Panc1 (cell line): ENCODE results near the gene PCNX2. TPM values are rescaled to one million over a fixed set of nuclear protein-coding genes. Genes with fewer than 3 reads are reported as not detected.

Experiments used
- ATAC-seq: fragments of 200-7000 bp; cut with Tn5 transposase; 2 replicates; pipeline ENCODE4 v1.9.1; 2020; ENCODE audit warnings: mild to moderate bottlenecking, moderate library complexity
- BruUV-seq: library from RNA; stranded (reverse); fragments of 400-500 nt; replicated peaks from 2 replicates; lab custom pipeline; 2021; lab: Mats Ljungman, UMichigan
- CTCF ChIA-PET: fragments of 300-600 bp; sonication (Branson Sonifier 250); formaldehyde crosslinking; loops from one replicate; lab custom pipeline; 2022; ENCODE audit warnings: antibody characterized with exemption; lab: Charles Lee
- POLR2A ChIA-PET: fragments of 300-600 bp; sonication (Branson Sonifier 250); formaldehyde crosslinking; loops from one replicate; lab custom pipeline; 2022; ENCODE audit warnings: antibody characterized with exemption; lab: Charles Lee
- DNase-seq: peaks from one replicate; pipeline ENCODE4 v3.0.0-alpha.2; 2010; ENCODE audit warnings: low read depth, low spot score
- H3K27ac ChIP-seq: 2 replicates; pipeline ENCODE4 v1.5.1; 2011; ENCODE audit warnings: mild to moderate bottlenecking, low read length, inconsistent platforms
- H3K27me3 ChIP-seq: fragments of 200-500 bp; sonication (Bioruptor generic); 2 replicates; pipeline ENCODE4 v1.6.0; 2014; ENCODE audit warnings: low read length, inconsistent platforms; ENCODE audit not compliant: control insufficient read depth, insufficient read depth
- H3K36me3 ChIP-seq: fragments of 200-500 bp; sonication (Bioruptor generic); 2 replicates; pipeline ENCODE4 v1.5.1; 2014; ENCODE audit warnings: inconsistent platforms, mild to moderate bottlenecking, low read length, moderate library complexity; ENCODE audit not compliant: control insufficient read depth, insufficient read depth
- H3K4me1 ChIP-seq: 2 replicates; pipeline ENCODE4 v1.5.1; 2011; ENCODE audit warnings: inconsistent platforms, mild to moderate bottlenecking, low read length, moderate library complexity; ENCODE audit not compliant: control insufficient read depth, insufficient read depth
- H3K4me3 ChIP-seq, 2 experiments: 2 replicates each; pipeline ENCODE4 v1.5.1; 2011 to 2012; ENCODE audit warnings: low read depth in 2 of 2, low read length in 2 of 2, mild to moderate bottlenecking in 2 of 2, inconsistent platforms in 1 of 2, moderate library complexity in 1 of 2
- H3K9me3 ChIP-seq: fragments of 200-500 bp; sonication (Bioruptor generic); 2 replicates; pipeline ENCODE4 v1.5.1; 2014; ENCODE audit warnings: low read depth, mild to moderate bottlenecking, inconsistent platforms, low read length, moderate library complexity; ENCODE audit not compliant: control insufficient read depth, insufficient read depth
- CTCF ChIP-seq: fragments of 450-650 bp; IDR thresholded peaks from 2 replicates; pipeline ENCODE4 v1.5.1; 2017; ENCODE audit warnings: mild to moderate bottlenecking
- POLR2AphosphoS5 ChIP-seq: IDR thresholded peaks from 2 replicates; pipeline ENCODE4 v1.6.1; 2012; ENCODE audit warnings: mild to moderate bottlenecking, low read depth, low read length, moderate library complexity
- REST ChIP-seq, 2 experiments: IDR thresholded peaks; 2 replicates each; pipeline ENCODE4 v1.6.1; 2011 to 2012; ENCODE audit warnings: low read depth in 2 of 2, control low read depth in 1 of 2, low read length in 1 of 2, mild to moderate bottlenecking in 1 of 2, moderate library complexity in 1 of 2; ENCODE audit not compliant: insufficient read depth in 1 of 2
- SIN3A ChIP-seq: IDR thresholded peaks from 2 replicates; pipeline ENCODE4 v1.6.1; 2012; ENCODE audit warnings: low read depth, mild to moderate bottlenecking, low read length, moderate library complexity, borderline replicate concordance; ENCODE audit not compliant: insufficient read depth
- TCF7L2 ChIP-seq: IDR thresholded peaks from 2 replicates; pipeline ENCODE4 v1.6.1; 2011; ENCODE audit warnings: mild to moderate bottlenecking, low read depth, low read length, inconsistent platforms
- in situ Hi-C: cut with HindIII; loops from 2 replicates; pipeline ENCODE4 v1.10.0; 2016; ENCODE audit warnings: low sequenced_read_pairs, low pct_unique_long_range_greater_than_20kb
- intact Hi-C: fragments of 100-400 bp; cut with micrococcal nuclease; formaldehyde crosslinking; loops from one replicate; pipeline ENCODE4 v1.10.0; 2022; ENCODE audit not compliant: unreplicated experiment
- total RNA-seq: library from RNA; stranded (reverse); gene quantifications from one replicate; pipeline ENCODE4 v1.2.1, GENCODE V29; 2021; ENCODE audit not compliant: unreplicated experiment

Gene PCNX2
- total RNA-seq, 1 experiment from 2014 or later: 2.6 TPM

- intact Hi-C loops (no loop called here), in situ Hi-C loops (no loop called here)
- Histone ChIP-seq H3K9me3 (no peaks in the 10 kb centered on the region), H3K4me3 (no peak overlapping the region), H3K4me1 (no peaks in the 10 kb centered on the region), H3K36me3 (no peaks in the 10 kb centered on the region; the same call in 1 of the 2 replicates), H3K27ac (no peak overlapping the region), H3K27me3 (no peaks in the 10 kb centered on the region)
- DNase-seq (no peak), ATAC-seq (no peak)
- POLR2A ChIA-PET: no interaction called here
- TF ChIP-seq SIN3A (no peak), POLR2AphosphoS5 (no peak), CTCF (no peak)
- CTCF ChIA-PET: no interaction called here
- no TSS peak for BruUV-seq
Observed at GRCh38 chr1:232964601-232965000, 330.9 kb downstream of the PCNX2 start.

- Histone ChIP-seq H3K9me3 (no peaks in the 10 kb centered on the region), H3K27me3 (no peaks in the 10 kb centered on the region), H3K36me3 (no peaks in the 10 kb centered on the region; the same call in 1 of the 2 replicates), H3K4me3 (no peak overlapping the region), H3K27ac (no peak overlapping the region), H3K4me1 (no peaks in the 10 kb centered on the region)
- no TSS peak for BruUV-seq
- in situ Hi-C loops: no loop called here
- ATAC-seq: no peak
- intact Hi-C loops: no loop called here
- ChIA-PET CTCF (no interaction called here), POLR2A (no interaction called here)
- TF ChIP-seq REST (IDR thresholded peaks at IDR 0.05; ENCODE audit: insufficient read depth in 1 of 2, low read depth in 2 of 2, low read length in 1 of 2) (no peak), CTCF (no peak), POLR2AphosphoS5 (no peak), SIN3A (no peak), TCF7L2 (no peak)
- DNase-seq: no peak
Observed at GRCh38 chr1:232962761-232963745, 332.5 kb downstream of the PCNX2 start.
